ENCODE results near the gene MLLT6.

The MLLT6 gene

DNA sequence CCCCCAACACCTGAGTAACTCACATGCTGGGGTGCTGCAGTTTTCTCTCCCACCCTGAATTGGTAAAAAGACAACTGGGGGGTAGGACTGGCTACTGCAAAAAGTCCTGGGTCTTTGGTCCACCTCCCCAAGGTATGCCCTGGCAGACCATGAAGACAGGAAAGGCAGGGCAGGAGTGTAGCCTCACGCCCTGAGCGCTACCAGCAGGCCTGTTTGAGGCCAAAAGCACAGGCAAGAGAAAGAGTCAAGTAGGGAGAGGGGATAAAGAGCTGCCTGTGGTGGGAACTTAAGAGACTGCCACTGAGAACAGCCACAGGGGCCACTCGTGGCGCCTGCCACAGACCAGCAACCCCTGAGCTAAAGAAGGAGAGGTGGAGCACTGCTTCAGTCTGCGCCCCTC lies 61.3 kb downstream of the MLLT6 start:
- in situ Hi-C loops (cut with MboI; ENCODE audit: low pct_unique_long_range_greater_than_20kb, low sequenced_read_pairs, unreplicated experiment), result no loop called here
- TF ChIP-seq, protein P1, sequence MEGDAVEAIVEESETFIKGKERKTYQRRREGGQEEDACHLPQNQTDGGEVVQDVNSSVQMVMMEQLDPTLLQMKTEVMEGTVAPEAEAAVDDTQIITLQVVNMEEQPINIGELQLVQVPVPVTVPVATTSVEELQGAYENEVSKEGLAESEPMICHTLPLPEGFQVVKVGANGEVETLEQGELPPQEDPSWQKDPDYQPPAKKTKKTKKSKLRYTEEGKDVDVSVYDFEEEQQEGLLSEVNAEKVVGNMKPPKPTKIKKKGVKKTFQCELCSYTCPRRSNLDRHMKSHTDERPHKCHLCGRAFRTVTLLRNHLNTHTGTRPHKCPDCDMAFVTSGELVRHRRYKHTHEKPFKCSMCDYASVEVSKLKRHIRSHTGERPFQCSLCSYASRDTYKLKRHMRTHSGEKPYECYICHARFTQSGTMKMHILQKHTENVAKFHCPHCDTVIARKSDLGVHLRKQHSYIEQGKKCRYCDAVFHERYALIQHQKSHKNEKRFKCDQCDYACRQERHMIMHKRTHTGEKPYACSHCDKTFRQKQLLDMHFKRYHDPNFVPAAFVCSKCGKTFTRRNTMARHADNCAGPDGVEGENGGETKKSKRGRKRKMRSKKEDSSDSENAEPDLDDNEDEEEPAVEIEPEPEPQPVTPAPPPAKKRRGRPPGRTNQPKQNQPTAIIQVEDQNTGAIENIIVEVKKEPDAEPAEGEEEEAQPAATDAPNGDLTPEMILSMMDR (IDR thresholded peaks at IDR 0.05; ENCODE audit: extremely low read depth, insufficient read depth, missing control alignments), result no peak
- DNase-seq (ENCODE audit: low spot score), result no peak

DNA sequence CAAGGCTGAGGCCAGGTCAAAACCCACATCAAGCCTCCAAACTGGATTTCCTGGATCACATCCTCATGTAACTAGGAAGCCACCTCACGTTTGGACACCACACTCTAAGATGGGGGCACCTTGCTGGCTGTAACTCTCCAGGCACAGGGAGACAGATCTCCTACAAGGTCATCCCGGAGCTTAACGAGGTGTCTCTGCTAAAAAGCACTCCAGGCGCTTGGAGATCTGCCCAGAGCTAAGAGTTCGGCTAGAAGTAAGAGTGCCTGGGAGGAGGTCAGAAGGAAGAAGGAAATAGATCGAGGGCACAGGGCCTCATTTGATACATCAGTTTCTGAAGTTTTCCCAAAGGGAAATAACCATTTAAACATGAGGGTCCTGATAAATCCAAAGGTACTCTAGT lies 63.3 kb downstream of the MLLT6 start:
- in situ Hi-C loops (cut with MboI; ENCODE audit: low pct_unique_long_range_greater_than_20kb, low sequenced_read_pairs, unreplicated experiment), result no loop called here
- TF ChIP-seq, protein P1 (IDR thresholded peaks at IDR 0.05; ENCODE audit: extremely low read depth, insufficient read depth, missing control alignments), result no peak
- DNase-seq (ENCODE audit: low spot score), result no peak

DNA sequence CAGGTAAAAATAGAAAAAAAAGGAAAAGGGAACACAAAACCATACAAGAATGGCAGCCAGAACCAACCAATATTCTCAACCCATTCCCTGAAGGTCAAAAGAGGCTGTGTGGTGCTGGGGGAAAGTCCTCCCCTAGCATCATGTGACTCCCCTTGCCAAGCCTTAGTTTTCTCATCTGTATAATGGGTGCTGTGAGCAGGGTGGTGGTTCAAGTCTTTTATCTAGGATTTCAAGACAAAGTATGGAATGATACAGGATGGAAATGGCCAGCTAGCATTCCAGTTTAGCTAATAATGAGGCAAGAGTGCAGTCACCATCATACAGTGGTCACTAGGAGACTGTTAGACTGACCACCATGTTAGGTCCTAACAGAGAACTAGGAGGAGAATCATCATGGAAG lies 68.2 kb downstream of the MLLT6 start:
- DNase-seq (ENCODE audit: low spot score), result no peak
- in situ Hi-C loops (cut with MboI; ENCODE audit: low pct_unique_long_range_greater_than_20kb, low sequenced_read_pairs, unreplicated experiment), result no loop called here
- TF ChIP-seq, protein P1 (IDR thresholded peaks at IDR 0.05; ENCODE audit: extremely low read depth, insufficient read depth, missing control alignments), result no peak

DNA sequence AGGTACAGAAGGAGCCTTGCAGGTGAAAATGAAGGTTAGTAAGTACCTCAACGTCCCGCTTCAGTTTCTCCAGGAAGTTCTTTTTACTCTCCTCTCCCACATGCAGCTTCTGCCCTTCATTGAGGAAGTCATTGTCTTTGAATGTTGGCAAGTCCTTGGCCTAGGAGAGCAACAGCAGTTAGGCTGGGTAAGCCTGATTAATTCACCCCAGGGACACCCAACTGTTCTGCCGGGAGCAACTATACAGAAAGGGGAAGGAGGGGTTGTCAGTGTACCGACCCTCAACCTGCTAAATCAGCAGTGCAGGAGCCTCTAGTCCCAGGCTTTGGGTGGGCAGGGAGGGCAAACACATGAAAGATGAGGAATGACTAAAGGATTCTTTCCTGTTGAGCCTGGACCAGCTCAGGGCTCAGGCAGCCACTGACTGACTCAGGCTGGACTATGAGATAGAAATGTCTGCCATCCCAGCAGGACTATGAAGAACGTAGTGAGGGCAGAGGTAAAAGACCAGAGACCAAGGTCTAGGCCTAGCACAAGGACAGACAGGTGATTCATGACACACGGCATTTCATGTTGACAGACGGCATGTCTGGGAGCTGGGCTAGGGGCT lies 72.7 kb downstream of the MLLT6 start:
- in situ Hi-C loops (cut with MboI; ENCODE audit: low pct_unique_long_range_greater_than_20kb, low sequenced_read_pairs, unreplicated experiment), result no loop called here
- DNase-seq (ENCODE audit: low spot score), result no peak
- TF ChIP-seq, protein P1 (IDR thresholded peaks at IDR 0.05; ENCODE audit: extremely low read depth, insufficient read depth, missing control alignments), result no peak

Data from GM13977 (cell line).